22Rv1 (cell line): ENCODE measurements around the gene ABL2.

ENCODE experiments used
- ZFX ChIP-seq: fragments of 450-650 bp; IDR thresholded peaks from 2 replicates; pipeline ENCODE4 v1.6.1; 2017; ENCODE audit warnings: antibody characterized with exemption, borderline replicate concordance
- TF ChIP-seq, protein P1 (sequence below): fragments of 450-650 bp; IDR thresholded peaks from 2 replicates; pipeline ENCODE4 v1.5.1; 2017; ENCODE audit warnings: mild to moderate bottlenecking

DNA sequence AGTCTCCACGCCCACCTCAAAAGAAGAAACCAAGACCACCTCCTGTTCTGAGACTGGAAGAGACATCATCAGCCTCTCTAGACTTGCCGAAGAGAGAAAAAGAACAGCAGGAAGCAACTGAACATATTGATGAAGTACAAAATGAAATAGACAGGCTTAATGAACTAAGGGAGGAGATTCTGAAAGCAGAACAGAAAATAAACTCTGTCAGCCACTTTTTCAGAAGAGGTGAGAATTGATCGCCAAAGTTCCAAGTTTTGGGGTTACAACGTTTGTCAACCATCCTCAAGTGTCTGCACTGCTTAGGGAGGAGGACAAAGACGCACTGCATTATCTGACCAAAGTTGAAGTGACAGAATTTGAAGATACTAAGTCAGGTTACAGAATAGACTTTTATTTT, 45.6 kb downstream of the ABL2 start:
- TF ChIP-seq, protein P1, sequence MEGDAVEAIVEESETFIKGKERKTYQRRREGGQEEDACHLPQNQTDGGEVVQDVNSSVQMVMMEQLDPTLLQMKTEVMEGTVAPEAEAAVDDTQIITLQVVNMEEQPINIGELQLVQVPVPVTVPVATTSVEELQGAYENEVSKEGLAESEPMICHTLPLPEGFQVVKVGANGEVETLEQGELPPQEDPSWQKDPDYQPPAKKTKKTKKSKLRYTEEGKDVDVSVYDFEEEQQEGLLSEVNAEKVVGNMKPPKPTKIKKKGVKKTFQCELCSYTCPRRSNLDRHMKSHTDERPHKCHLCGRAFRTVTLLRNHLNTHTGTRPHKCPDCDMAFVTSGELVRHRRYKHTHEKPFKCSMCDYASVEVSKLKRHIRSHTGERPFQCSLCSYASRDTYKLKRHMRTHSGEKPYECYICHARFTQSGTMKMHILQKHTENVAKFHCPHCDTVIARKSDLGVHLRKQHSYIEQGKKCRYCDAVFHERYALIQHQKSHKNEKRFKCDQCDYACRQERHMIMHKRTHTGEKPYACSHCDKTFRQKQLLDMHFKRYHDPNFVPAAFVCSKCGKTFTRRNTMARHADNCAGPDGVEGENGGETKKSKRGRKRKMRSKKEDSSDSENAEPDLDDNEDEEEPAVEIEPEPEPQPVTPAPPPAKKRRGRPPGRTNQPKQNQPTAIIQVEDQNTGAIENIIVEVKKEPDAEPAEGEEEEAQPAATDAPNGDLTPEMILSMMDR: no peak
- no peak for TF ChIP-seq ZFX
